ENCODE results near the gene PELO. TPM values are rescaled to one million over a fixed set of nuclear protein-coding genes. Genes with fewer than 3 reads are reported as not detected.

The PELO gene
- total and polyA plus RNA-seq, 9 of the 15 experiments (the other 6 are each of a cell fraction or from before 2014, with no cell fraction given): 5.8 to 14.6 (median 9.6) TPM

GRCh38 chr5:52799983-52800393, 12.3 kb downstream of the PELO start (continued):
- no peak for TF ChIP-seq GTF3C2 (IDR thresholded peaks at IDR 0.05; ENCODE audit: borderline replicate concordance, extremely low read depth, insufficient read length)
- no peak for TF ChIP-seq GATAD2A (IDR thresholded peaks at IDR 0.05)
- TF ChIP-seq SP1 (CRISPR knock-in tag; IDR thresholded peaks at IDR 0.05): peak; percentile 61
- peak; percentile 63; the same call in 1 of the 2 replicates for TF ChIP-seq ERF (CRISPR knock-in tag; IDR thresholded peaks at IDR 0.05)
- no peak for TF ChIP-seq RAD51 (IDR thresholded peaks at IDR 0.05; ENCODE audit: borderline replicate concordance, low read depth)
- 0 out of 2 replicates have a peak, but pooled peaks have one; percentile 22 for TF ChIP-seq DMBX1 (CRISPR knock-in tag; IDR thresholded peaks at IDR 0.05; ENCODE audit: borderline replicate concordance)
- TF ChIP-seq DDX20 (tag; IDR thresholded peaks at IDR 0.05; ENCODE audit: low read depth): no peak
- TF ChIP-seq, protein P1, sequence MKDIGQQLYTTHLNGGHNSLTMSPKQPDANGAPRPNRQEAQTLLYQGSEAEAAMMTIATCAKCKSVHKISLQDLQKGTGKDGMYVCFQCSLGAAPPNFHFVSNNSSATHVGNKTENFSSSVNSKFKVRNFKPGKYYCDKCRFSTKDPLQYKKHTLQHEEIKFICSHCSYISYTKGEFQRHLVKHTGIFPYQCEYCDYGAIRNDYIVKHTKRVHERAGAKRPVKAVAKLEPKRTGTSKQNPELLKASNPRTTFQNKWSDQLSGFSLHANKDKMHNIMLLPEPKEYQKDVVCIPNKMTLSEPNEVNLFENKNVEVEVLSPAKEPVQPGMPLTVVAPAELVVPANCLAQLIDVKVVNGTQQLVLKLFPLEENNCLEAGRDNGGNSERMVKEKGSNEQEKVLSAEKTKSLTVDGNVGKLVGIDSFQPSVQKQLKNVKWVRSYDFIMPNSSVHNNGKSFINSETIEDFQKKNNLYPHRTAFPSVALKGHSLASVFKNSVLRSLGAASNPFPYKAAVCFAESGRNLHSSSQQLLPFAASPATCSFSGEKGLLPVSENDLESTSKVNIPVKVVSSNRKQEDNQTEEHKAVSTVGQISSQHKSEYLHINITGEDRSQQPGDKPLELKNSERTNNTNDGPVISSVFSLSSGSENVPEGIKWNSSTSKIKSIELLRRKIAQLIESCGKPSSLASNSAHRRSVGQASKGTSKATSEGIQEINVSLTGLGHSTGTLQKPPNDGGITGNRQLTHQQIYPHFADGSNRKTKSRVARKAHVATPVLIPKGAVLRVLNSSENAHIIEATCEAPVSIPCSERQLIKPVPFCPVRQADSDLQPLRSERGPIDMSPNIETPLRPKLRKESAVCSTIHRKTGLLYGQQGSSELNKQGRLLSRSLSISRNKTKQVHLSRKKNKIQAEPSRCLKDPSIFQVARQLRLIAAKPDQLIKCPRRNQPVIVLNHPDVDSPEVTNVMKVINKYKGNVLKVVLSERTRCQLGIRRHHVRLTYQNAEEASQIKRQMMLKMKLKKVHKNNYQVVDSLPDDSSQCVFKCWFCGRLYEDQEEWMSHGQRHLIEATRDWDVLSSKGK (CRISPR knock-in tag; IDR thresholded peaks at IDR 0.05): no peak
- TF ChIP-seq, protein P2, sequence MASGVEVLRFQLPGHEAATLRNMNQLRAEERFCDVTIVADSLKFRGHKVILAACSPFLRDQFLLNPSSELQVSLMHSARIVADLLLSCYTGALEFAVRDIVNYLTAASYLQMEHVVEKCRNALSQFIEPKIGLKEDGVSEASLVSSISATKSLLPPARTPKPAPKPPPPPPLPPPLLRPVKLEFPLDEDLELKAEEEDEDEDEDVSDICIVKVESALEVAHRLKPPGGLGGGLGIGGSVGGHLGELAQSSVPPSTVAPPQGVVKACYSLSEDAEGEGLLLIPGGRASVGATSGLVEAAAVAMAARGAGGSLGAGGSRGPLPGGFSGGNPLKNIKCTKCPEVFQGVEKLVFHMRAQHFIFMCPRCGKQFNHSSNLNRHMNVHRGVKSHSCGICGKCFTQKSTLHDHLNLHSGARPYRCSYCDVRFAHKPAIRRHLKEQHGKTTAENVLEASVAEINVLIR (CRISPR knock-in tag; IDR thresholded peaks at IDR 0.05): no peak
- TF ChIP-seq POLR2B (IDR thresholded peaks at IDR 0.05; ENCODE audit: low read depth, partially characterized antibody): peak; percentile 77
- no peak for TF ChIP-seq BRD9 (IDR thresholded peaks at IDR 0.05; ENCODE audit: low read depth, partially characterized antibody)
- no peak for TF ChIP-seq ZBTB33 (CRISPR knock-in tag; IDR thresholded peaks at IDR 0.05)
- TF ChIP-seq HMGN3 (IDR thresholded peaks at IDR 0.05; ENCODE audit: borderline replicate concordance, extremely low read depth, insufficient read length, low read depth, low read length): peak; percentile 45
- no peak for TF ChIP-seq HNRNPUL1 (IDR thresholded peaks at IDR 0.05; ENCODE audit: low read length)
- TF ChIP-seq PYGO2 (tag; IDR thresholded peaks at IDR 0.05): no peak
- TF ChIP-seq ATF7 (IDR thresholded peaks at IDR 0.05): peak; percentile 51; the same call in 1 of the 2 replicates
- no peak for TF ChIP-seq ZNF740 (CRISPR knock-in tag; IDR thresholded peaks at IDR 0.05)
- TF ChIP-seq ZNF740 (tag; IDR thresholded peaks at IDR 0.05): no peak
